ENCODE results near the gene RGL1.

- TF ChIP-seq CTCF (conservative IDR thresholded peaks at IDR 0.05; ENCODE audit: low read depth, low read length) (no peak), EZH2phosphoT487 (IDR thresholded peaks at IDR 0.05; ENCODE audit: borderline replicate concordance, low read length) (no peak)
Observed at GRCh38 chr1:183810121-183810520, 5.2 kb downstream of the RGL1 start.

All from PC-3 (cell line).